ENCODE data around the gene GOLGA8Q. TPM values are rescaled to one million over a fixed set of nuclear protein-coding genes. Genes with fewer than 3 reads are reported as not detected.
"Not testable (repeated sequence)": the region's sequence is repeated elsewhere in the genome, so short reads cannot be mapped to it uniquely, and the experiment has no call there.

The GOLGA8Q gene, protein sequence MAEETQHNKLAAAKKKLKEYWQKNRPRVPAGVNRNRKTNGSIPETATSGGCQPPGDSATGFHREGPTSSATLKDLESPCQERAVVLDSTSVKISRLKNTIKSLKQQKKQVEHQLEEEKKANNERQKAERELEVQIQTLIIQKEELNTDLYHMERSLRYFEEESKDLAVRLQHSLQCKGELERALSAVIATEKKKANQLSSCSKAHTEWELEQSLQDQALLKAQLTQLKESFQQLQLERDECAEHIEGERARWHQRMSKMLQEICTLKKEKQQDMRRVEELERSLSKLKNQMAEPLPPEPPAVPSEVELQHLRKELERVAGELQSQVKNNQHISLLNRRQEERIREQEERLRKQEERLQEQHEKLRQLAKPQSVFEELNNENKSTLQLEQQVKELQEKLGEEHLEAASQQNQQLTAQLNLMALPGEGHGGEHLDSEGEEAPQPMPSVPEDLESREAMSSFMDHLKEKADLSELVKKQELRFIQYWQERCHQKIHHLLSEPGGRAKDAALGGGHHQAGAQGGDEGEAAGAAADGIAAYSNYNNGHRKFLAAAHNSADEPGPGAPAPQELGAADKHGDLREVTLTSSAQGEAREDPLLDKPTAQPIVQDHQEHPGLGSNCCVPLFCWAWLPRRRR
- 0.50 TPM in 1 of 3 replicates, not detected in the others for total RNA-seq (2021)
- not detected for Bru-seq, nascent RNA
- long read RNA-seq, experiment 1 = 0 reads
- long read RNA-seq, experiment 2 = 0 reads
- long read RNA-seq, experiment 3 = 0 reads

DNA sequence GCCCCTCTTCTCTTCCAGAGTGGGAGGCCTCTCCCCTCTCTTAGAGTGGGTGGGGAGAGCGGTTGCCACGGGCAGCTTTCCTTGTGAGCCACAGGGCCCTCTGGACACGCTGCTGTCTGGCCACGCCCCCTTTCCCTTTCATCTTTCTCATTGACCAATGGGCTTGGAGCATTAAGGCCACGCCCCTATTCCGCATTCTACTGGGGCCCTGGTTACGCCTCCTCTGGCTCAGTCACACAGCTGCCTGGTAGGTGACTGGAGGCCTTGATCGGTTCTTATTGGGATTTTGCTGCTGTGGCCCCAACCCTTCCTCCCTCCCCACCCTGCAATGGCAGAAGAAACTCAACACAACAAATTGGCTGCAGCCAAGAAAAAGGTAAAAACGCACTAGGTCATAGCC, at the start of gene GOLGA8Q:
GOLGA8Q (plus strand) TSS at position 301 of the 400 bp plus-strand sequence; CDS start at position 329, 28 bp downstream.
- H3K4me3 Mint-ChIP-seq; H3K36me3 Mint-ChIP-seq; CTCF ChIA-PET; H3K27ac Mint-ChIP-seq; H3K27me3 Mint-ChIP-seq (ENCODE audit: low read depth); H3K9me3 Mint-ChIP-seq; H3K4me1 Mint-ChIP-seq; POLR2A ChIA-PET; ATAC-seq; DNase-seq (ENCODE audit: low spot score): not testable (repeated sequence)

DNA sequence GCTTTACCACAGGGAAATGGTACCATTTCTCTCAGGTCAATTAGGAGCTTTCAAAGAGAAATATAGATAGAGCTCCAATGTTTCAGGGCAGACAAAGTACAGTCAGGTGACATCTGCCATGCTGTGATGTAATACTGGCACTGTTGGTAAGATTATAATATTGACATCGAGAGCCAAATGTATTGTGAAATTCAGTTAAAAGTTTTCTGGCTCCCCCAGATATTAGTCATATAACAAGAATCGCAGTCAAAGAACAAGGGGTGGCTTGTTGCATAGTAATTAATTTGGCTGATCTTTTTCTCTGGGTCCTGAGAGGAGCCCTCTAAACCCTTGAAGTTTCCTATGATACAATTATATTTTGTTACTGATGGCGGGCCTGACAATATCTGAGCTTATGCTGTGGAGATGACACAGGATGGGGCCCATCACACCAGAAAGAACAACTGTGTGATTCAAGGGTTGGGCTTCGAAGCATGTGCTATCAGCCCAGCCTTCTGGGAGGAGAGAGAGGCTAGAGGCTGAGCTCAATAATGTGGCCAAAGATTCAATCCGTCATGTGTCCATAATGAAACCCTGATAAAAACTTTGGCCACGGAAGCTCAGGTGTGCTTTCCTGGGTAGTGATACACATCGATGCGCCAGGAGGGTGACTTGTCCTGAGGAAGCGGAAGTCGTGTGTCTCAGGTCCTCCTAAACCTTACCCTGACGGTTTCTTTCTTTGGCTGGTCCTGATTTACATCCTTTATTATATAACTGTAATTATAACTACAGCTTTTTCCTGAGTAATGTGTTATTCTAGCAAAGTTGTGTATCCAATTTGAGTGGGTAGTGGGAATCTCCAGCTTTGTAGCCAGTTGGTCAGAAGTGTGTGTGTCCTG, 48.7 kb upstream of the GOLGA8Q start:
- POLR2A ChIA-PET, H3K9me3 Mint-ChIP-seq, H3K4me3 Mint-ChIP-seq: not testable (repeated sequence)

DNA sequence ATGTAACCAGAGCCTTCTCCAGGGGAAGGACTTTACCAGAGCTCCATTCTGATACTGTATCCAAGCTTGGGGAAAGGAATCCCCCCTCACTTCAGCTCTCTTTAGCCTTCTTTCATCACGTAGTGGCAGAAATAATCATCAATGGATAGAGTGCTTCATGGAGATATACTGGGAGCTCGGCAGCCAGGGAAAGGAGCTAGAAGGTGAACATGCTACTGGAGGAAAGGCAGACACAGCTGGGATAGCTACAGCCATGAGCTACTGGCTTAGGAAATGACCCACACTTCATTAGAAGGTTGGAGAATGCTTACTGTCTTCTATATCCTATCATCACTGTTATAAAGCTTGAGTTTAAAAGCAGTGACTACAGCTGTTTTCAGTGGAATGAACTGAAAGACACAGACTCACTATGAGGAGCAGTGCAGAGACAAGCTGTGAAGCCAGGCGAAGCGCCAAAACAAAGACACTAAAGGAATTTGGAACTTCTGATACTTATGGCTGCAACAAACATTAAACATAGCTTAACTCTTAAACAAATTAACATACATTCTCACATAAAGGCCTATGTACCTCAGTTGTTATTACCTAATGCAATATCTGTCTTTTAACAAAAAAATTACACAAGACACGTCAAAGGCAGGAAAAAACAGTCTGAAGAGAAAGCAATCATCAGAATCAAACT, 47.5 kb upstream of the GOLGA8Q start:
- CTCF ChIA-PET; H3K4me1 Mint-ChIP-seq; H3K27me3 Mint-ChIP-seq (ENCODE audit: low read depth); ATAC-seq; H3K9me3 Mint-ChIP-seq; DNase-seq (ENCODE audit: low spot score); POLR2A ChIA-PET; H3K27ac Mint-ChIP-seq; H3K4me3 Mint-ChIP-seq; H3K36me3 Mint-ChIP-seq: not testable (repeated sequence)

More for the DNA sequence above, 48.7 kb upstream of the GOLGA8Q start:
- H3K27me3 Mint-ChIP-seq (ENCODE audit: low read depth); H3K36me3 Mint-ChIP-seq; H3K4me1 Mint-ChIP-seq; CTCF ChIA-PET; ATAC-seq; DNase-seq (ENCODE audit: low spot score); H3K27ac Mint-ChIP-seq: not testable (repeated sequence)

DNA sequence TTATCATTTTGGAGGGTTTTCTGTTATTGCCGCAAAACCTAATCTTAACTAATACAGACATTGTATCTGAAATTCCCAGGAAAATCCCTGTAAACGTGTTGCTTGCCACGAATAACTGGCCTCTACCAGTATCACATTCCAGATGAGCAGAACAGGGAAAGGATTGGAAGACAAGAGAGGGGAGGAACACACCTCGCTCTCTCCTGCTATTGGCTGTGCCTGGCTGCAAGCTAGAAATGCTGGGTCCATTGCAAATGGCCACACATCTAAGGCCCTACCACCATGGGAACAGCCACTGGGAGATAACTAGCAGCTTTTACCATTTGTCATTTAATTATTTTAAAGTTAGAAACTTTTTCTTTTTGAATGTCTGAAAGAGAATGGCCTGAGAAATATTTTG, 37.3 kb upstream of the GOLGA8Q start:
- CTCF ChIA-PET; DNase-seq (ENCODE audit: low spot score); H3K4me3 Mint-ChIP-seq; H3K9me3 Mint-ChIP-seq; H3K36me3 Mint-ChIP-seq; H3K4me1 Mint-ChIP-seq; POLR2A ChIA-PET; H3K27me3 Mint-ChIP-seq (ENCODE audit: low read depth); H3K27ac Mint-ChIP-seq: not testable (repeated sequence)
- ATAC-seq = peak; percentile 82

DNA sequence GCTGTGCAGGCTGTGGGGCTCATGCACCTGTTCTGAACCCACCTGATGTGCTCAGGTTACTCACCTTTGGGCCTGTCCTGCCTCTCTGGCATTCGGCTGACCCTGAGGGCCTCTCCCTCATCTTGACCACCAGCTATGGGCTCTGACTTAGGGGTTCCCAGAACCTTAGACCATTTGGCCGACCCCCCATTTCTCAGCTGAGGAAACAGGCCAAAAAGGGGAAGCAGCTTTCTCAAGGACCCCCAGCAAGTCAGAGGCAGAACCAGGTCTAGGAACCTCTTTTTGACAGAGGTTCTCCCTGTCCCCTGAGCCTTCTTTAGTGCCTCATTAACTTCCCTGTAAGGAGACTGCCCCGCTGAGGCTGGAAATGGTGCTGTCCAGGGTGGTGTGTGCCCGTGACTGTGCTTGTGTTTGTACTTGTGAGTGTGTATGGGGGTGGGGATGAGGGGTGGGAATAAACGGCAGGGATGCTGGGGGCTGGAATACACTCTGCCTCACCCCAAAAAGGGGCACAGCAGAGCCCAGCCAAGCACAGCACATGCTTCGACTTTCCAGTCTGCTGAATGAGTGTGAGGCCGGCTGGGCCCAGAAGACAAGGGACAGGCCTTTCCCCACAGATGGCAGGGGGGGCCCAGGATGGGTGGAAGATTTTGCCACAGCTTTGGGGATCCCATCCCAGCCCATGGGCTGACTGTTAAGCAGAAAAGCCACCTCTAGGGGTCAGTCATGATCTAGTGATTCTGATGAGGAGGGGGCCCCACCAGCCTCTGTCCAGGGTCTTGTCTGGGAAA, 28.2 kb upstream of the GOLGA8Q start:
- CTCF ChIA-PET, H3K4me1 Mint-ChIP-seq: not testable (repeated sequence)

DNA sequence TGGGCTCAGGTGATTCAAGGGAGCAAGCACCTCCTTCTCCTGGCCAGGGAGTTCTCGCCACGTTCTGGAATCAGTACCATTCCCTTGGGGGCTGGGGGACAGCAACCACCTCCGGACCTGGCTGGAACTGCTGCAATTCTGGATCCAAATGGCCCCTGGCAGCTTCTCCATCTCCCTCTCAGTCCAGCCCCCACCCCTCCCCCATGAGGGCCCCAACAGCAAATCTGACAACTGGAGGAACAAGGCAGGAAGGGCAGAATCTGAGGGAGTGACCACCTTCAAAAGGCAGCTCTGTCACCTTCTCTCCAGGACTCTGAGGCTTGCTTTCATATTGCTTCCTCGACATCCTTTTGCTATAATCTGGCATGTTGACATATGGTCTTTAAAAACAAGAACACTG, 25.9 kb upstream of the GOLGA8Q start:
- POLR2A ChIA-PET; H3K36me3 Mint-ChIP-seq; CTCF ChIA-PET; H3K4me1 Mint-ChIP-seq; DNase-seq (ENCODE audit: low spot score); H3K27ac Mint-ChIP-seq; H3K9me3 Mint-ChIP-seq; H3K4me3 Mint-ChIP-seq; H3K27me3 Mint-ChIP-seq (ENCODE audit: low read depth); ATAC-seq: not testable (repeated sequence)

More for the DNA sequence above, 28.2 kb upstream of the GOLGA8Q start:
- H3K4me3 Mint-ChIP-seq; POLR2A ChIA-PET; H3K27me3 Mint-ChIP-seq (ENCODE audit: low read depth); H3K27ac Mint-ChIP-seq; H3K36me3 Mint-ChIP-seq; H3K9me3 Mint-ChIP-seq: not testable (repeated sequence)
- peak; percentile 32 for ATAC-seq
- DNase-seq (ENCODE audit: low spot score) = peak; percentile 20

DNA sequence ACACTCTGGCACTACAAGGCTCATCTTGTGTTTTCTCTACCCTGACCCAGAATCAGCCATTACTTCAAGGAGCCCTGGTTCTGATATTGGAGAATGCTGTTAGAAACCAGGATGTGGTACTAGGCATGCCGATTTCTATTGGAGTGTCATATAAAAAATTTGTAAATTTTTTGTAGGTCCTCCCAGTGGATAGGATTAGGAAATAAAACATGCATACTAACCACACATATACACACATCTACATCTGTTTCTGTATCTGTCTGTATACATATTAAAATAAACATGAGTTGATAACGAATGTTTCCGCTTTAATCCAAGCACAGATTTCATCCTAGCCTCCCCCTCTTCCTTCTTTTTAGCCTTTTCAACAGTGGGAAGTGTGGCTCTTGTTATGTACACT, 22.8 kb upstream of the GOLGA8Q start:
- H3K4me3 Mint-ChIP-seq; H3K27ac Mint-ChIP-seq; POLR2A ChIA-PET; ATAC-seq; H3K4me1 Mint-ChIP-seq; H3K9me3 Mint-ChIP-seq; H3K36me3 Mint-ChIP-seq; DNase-seq (ENCODE audit: low spot score); H3K27me3 Mint-ChIP-seq (ENCODE audit: low read depth); CTCF ChIA-PET: not testable (repeated sequence)

DNA sequence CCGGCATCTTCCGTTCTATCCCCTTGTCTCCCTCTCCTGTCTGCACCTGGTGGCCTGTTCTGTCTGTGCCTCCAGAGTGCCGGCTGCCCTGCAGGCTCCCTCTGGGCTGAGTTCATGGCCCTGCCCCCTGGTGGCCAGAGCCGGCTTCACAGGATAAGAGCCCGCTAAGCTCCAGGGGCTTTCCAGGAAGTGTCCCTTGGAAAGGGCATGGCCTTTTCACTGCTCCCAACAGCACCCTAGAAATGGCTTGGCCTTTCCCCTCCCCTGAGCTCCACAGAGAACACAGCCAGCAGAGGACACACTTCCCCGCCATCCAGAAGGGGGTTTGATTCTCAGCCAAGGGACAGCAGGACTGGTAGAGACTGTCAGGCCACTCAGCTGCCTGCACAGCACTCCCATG, 15.1 kb downstream of the GOLGA8Q start:
- POLR2A ChIA-PET; H3K27me3 Mint-ChIP-seq (ENCODE audit: low read depth); H3K36me3 Mint-ChIP-seq; H3K4me3 Mint-ChIP-seq; H3K9me3 Mint-ChIP-seq; H3K27ac Mint-ChIP-seq; H3K4me1 Mint-ChIP-seq; CTCF ChIA-PET; DNase-seq (ENCODE audit: low spot score): not testable (repeated sequence)
- ATAC-seq = peak; percentile 85

DNA sequence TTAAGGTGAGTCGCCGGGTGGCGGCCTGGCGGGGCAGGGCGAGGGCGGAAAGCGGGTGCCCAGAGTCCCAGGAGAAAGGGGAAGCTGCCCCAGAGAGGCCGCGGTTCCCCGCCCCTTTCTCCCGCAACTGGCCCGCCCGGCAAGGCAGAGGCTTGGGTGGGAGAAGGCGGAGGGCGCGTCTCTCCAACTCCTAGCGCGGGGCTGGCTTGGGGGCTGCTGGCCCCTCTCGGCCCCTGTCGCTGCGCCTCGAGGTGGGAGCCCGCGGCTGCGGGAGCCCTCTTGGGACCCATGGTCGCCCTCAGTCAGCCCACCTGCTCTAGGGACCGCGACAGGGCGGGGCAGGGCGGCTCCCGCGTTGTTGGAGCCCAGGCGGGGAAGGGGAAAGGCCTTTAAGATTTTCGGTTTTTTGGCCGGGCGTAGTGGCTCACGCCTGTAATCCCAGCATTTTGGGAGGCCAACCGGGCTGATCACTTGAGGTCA, 21.2 kb downstream of the GOLGA8Q start:
- peak; percentile 84 for ATAC-seq
- H3K36me3 Mint-ChIP-seq; H3K27ac Mint-ChIP-seq; H3K4me1 Mint-ChIP-seq; DNase-seq (ENCODE audit: low spot score); H3K27me3 Mint-ChIP-seq (ENCODE audit: low read depth); H3K9me3 Mint-ChIP-seq; H3K4me3 Mint-ChIP-seq; POLR2A ChIA-PET; CTCF ChIA-PET: not testable (repeated sequence)

DNA sequence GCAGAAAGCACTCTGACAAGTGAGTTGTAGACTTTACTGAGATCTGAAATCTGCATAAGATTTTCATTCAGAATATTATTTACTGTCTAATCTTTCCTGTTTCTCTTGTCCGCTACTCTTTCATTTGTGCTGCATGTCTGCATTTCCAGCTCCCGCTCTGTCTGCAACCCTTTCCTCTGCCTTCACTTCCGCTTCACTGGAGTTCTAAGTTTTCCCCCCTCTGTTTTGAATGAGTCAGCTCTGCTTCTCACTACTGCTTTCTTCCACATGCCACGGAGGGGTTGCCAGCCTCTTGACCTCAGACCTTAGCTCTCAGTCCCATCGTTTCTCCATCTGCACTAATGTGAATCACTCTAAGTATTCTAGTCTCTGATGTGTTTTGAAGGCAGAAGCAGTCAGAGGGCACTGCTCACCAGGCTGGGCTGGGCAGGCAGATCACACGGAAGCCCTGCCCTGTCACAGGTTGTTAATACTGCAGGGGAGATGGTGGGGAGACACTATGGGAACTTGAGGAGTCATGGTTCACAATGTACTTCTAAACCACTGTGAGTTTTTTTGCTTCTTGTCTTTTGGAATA, 27.6 kb downstream of the GOLGA8Q start:
- DNase-seq (ENCODE audit: low spot score); H3K4me1 Mint-ChIP-seq; ATAC-seq; H3K9me3 Mint-ChIP-seq; H3K27me3 Mint-ChIP-seq (ENCODE audit: low read depth); POLR2A ChIA-PET; CTCF ChIA-PET; H3K36me3 Mint-ChIP-seq; H3K27ac Mint-ChIP-seq; H3K4me3 Mint-ChIP-seq: not testable (repeated sequence)

DNA sequence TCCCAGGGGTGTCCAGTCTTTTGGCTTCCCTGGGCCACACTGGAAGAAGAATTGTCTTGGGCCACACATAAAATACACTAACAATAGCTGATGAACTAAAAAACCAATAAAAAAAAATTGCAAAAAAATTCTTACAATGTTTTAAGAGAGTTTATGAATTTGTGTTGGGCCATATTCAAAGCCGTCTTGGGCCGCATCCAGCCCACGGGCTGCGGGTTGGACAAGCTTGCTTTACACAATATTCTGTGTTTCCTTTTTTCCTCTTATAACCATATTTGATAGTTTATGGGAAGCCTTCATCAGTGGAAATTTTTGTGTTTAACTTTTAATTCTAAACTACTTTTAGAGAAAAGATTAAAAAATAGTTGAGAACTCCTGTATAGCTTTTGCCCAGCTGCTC, 28.9 kb downstream of the GOLGA8Q start:
- H3K36me3 Mint-ChIP-seq; CTCF ChIA-PET; H3K4me3 Mint-ChIP-seq; H3K4me1 Mint-ChIP-seq; H3K27me3 Mint-ChIP-seq (ENCODE audit: low read depth); ATAC-seq; DNase-seq (ENCODE audit: low spot score); POLR2A ChIA-PET; H3K9me3 Mint-ChIP-seq; H3K27ac Mint-ChIP-seq: not testable (repeated sequence)

Measured in WTC11 (cell line).